Fibroblast of upper back skin (primary cell): ENCODE measurements around the gene ITK.

Experiments used
- DNase-seq: peaks from one replicate; pipeline ENCODE4 v3.0.0-alpha.2; 2013

ITK gene

DNA sequence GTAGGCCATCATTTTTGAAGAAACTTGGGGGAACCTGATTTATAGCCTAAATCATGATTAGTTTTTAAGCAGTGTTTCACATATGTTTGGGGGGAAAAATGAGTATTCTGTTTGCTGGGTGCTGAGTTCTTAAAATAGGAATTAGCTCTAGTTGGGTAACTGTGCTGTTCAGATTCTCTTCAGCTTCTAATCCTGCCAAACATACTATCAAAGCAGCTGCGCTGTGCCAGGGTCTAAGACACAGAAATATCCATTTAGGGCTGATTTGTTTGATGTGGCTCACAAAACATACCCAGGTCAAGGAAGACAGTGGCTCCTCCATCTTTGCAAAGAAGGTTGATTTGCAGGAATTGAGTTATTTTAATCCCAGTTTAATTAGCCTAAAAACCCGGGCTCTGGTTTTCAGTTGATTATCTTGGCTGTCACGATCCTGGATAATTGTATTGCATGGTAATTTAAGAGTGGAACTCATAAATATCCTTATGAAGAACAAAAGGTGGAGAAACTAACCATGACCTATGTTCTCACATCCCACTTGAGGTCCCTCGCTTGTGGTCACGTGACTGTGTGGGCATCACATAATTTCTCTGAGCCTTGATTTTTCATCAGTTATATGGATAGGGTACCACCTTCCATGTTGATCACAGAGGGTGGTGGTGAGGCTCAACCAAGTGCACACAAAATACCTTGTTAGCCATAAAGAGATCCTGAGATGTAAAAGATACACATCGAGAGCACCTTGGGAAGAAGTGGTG is 104.0 kb downstream of the ITK start:
- DNase-seq: no peak

DNA sequence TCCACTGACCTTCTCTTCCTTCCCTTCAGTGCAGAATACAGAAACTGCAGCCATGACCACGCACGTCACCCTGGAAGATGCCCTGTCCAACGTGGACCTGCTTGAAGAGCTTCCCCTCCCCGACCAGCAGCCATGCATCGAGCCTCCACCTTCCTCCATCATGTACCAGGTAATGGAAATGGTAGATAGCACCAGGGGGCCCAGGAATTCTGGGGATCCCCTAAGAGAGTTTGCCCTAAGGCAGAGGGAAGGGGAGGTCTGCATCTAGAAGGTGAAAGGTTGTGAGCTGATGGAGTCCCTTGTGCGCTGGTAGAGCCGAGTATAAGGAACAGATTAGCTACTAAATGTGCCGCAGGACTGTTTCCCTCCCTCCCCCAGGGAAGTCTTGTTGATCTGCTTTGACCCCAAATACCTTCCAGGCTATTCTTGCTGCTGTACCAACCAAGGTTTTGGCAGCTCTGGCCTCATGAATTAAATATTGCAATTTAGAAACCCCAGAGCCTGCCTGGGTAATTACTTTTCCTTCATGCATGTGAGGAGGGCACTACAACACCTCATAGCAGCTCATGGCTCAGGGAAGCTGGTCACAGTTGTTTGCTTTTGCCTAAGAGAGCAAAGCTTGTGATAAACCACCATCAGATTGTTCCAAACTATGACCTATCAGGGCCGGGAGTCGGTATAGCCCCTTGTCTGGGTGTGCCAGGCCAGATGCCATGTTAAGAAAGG is 104.8 kb downstream of the ITK start:
- DNase-seq: no peak

GRCh38 chr5:157286761-157287211 is 106.1 kb downstream of the ITK start:
- DNase-seq: peak; percentile 71

- no peak for DNase-seq
Measured at GRCh38 chr5:157288405-157289163, 107.9 kb downstream of the ITK start.

DNA sequence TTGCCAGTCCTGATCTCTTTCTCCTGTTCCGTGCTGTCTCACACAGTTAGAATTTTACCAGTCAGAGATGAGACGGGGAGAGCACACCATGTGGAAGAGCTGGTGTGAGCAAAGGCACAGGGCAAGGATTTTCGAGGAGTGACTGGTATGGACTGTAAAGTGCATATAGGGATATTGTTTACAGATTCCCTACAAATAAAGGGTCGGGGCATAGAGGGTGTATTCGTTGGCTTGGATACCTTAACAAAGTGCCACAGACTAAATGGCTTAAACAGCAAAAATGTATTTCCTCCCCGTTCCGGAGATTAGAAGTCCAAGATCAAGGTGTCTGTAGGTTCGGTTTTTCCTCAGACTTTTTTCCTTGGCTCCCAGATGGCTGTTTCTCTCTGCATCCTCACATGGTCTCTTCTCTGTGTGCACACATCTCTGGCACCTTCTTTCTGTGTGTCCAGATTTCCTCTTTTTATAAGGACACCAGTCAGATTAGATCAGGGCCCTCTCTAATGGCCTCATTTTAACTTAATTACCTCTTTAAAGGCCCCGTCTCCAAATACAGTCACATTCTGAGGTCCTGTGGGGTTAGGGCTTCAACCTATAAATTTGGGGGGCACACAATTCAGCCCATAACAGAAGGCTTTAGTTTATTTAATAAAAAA is 108.7 kb downstream of the ITK start:
- DNase-seq: no peak

GRCh38 chr5:157290156-157290980 is 109.7 kb downstream of the ITK start:
- DNase-seq: peak; percentile 87

DNA sequence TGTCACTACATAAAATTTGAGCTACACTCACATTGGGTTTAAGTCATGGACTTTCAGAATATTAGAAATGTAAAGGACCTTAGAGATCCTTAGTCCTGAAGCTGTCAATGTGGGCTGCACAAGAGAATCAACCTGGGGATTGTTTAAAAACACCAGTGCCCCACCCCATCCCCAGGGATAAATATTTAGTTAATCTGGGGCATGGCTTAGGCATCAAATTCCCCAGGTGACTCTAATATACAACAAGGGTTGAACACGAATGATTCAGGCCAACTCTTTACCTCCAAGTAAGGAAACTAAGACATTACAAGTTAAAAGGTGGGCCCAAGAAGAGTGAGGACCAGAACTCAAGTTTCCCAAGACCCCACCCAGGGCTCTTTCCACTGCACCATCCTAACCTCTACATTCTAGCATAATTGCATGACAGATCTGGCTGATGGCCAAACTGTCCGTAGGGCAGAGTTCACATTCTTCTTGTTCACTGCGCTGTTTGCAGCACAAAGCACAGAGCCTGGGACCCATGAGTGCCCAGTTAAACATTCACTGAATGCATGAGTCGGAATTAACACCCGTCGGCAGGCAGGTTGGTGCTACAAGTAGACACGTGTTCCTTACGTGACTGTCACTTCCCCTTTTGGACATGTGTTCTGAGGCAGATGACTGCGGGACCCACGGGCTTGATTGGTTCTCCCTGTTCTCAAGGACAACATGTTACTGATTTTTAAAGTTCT is 110.5 kb downstream of the ITK start:
- no peak for DNase-seq

DNA sequence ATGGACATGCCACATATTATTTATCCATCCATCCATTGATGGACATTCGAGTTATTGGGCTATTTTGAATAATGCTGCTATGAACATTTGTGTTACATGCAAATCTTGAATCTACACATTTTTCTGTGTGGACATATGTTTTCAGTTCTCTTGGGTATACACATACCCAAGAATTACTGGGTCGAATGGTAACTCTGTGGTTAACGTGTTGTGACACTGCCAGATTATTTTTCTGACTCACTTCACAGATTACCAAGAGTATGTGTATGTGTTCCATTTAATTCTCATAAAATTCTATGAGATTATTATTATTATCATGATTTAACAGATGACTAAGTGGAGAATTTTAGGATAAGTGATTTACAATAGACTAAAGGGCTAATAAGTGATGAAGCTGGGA is 112.0 kb downstream of the ITK start:
- peak; percentile 47 for DNase-seq

GRCh38 chr5:157294407-157295091 is 113.9 kb downstream of the ITK start:
- no peak for DNase-seq

- DNase-seq: no peak
Measured at GRCh38 chr5:157295247-157295646, 114.6 kb downstream of the ITK start.

DNA sequence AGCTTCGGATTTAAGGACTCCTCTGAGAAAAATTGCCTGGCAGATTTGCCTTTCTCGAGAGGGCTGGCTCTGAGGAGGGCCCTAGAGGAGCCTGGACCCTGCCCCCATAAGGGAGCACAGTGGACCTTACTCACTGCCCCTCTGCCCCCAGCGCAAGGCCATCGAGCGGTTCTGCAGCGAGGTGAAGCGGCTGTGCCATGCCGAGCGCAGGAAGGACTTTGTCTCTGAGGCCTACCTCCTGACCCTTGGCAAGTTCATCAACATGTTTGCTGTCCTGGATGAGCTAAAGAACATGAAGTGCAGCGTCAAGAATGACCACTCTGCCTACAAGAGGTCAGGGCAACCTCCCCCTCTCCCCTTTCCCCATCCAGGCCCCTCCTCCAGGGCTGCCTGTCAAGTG is 119.9 kb downstream of the ITK start:
- DNase-seq: no peak

GRCh38 chr5:157301066-157301465 is 120.4 kb downstream of the ITK start:
- no peak for DNase-seq

DNA sequence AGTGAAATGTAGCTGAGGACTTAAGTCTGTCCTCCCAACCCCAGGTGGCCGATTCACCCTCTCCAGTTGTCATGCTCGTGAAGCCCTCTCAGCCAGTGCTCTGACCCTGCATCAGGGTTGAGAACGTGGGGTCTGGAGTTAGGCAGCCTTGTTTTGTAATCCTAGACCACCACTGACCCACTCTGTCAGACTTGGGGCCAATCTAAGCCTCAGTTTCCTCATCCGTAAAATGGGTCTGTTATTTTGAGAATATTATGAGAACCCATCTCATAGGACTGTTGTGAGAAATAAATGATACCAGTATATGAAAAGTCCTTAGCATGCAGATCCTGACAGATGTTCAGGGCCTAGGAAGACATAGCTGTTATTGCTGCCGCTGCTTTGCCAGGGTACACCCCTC is 122.4 kb downstream of the ITK start:
- no peak for DNase-seq

- DNase-seq: no peak
Measured at GRCh38 chr5:157303667-157304327, 123.2 kb downstream of the ITK start.
